Muscle of leg (tissue), 11 donors: ENCODE data around the gene CD200R1L. TPM values are rescaled to one million over a fixed set of nuclear protein-coding genes. Genes with fewer than 3 reads are reported as not detected.

Experiments
- DNase-seq: peaks from one replicate; pipeline ENCODE4 v3.0.0; 2013
- H3K27ac ChIP-seq: one replicate; pipeline ENCODE4 v1.5.1; 2013; ENCODE audit warnings: mild to moderate bottlenecking, low read length, control low read depth
- H3K27me3 ChIP-seq: one replicate; pipeline ENCODE4 v1.6.1; 2013; ENCODE audit warnings: low read length; ENCODE audit not compliant: control insufficient read depth, insufficient read depth
- H3K36me3 ChIP-seq: one replicate; pipeline ENCODE4 v1.6.1; 2013; ENCODE audit warnings: low read length; ENCODE audit not compliant: control insufficient read depth, insufficient read depth
- H3K4me1 ChIP-seq: one replicate; pipeline ENCODE4 v1.6.1; 2013; ENCODE audit warnings: low read length; ENCODE audit not compliant: control insufficient read depth, insufficient read depth
- H3K4me3 ChIP-seq: one replicate; pipeline ENCODE4 v1.5.1; 2013; ENCODE audit warnings: low read length, control low read depth
- H3K9me3 ChIP-seq: replicated peaks from 2 replicates; pipeline ENCODE4 v1.6.1; 2013; ENCODE audit warnings: low read depth, low read length; ENCODE audit not compliant: control insufficient read depth
- WGBS: methylation state at CpG from one replicate; pipeline ENCODE4 v1.1.5; 2013; ENCODE audit warnings: missing lambda C conversion rate; ENCODE audit not compliant: insufficient coverage; 5-methylcytosine and 5-hydroxymethylcytosine counted together
- polyA plus RNA-seq, 8 donors: library from polyadenylated mRNA; unstranded; fragments of 120-200 nt; gene quantifications; one replicate each; pipeline versions ENCODE4 v1.2.1 to v1.2.3, GENCODE V29; 2013; ENCODE audit warnings: inconsistent platforms in 1 of 8, low replicate concordance in 1 of 8; ENCODE audit not compliant: insufficient read length in 8 of 8, insufficient read depth in 1 of 8
- total RNA-seq: library from RNA; stranded (reverse); fragments of 120-200 nt; gene quantifications from one replicate; pipeline ENCODE4 v1.2.4, GENCODE V29; 2013

CD200R1L gene
- total and polyA plus RNA-seq, 9 donors: not detected

DNA sequence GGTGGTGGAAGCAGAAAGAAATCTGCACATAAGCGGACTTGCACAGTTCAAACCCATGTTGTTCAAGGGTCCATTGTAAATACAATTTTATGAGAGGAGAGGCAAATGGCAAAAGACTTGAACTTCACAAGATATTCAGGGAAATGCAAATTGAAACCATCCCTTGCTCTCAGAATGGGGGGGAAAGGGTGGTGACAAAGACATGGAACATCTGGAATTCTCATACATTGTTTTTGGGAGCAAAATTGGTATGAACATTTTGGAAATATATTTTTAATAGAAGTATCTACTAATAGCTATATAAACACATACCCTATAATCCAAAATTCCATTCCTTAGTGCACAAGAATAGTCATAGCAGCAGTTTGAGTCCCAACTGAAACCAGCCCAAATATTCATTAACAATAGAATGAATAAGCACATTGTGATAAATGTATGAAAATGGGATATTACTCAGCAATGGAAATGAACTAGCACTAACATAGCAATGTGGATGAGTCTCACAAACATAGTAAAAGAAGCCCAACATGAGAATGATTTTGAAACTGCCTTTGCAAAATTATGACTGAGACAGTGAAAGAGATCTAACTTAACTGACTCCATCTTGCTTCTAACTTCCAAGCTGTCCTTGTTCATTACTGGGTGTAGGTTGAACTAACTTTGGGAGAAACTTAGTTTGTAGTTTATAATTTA, 77.2 kb downstream of the CD200R1L start:
- Histone ChIP-seq H3K36me3 (no peaks in the 10 kb centered on the region), H3K27me3 (no peaks in the 10 kb centered on the region), H3K27ac (no peak overlapping the region), H3K4me1 (peaks cover 7% of the 10 kb centered on the region), H3K4me3 (no peak overlapping the region), H3K9me3 (no peaks in the 10 kb centered on the region)
- DNase-seq: peak; percentile 45
- 13% methylated on average over 1 of the region's 1 CpG for WGBS

DNA sequence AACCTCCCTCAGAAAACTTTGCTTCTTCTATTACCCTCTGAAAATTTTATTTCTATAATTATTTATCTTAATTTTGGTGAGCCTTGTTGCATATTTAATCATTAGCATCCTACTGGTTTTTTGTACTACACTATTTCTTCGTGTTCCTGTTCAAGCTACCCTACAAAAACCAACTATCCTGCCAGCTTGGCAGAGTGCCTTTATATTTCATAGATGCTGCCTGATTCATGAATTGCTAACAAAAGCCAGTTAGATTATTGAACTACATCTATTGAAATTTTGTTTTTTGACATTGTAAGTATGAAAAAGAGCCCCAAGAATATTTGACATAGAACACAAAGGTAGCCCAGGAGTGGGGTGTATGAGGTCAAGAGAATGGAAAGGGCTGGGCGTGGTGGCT, 78.9 kb downstream of the CD200R1L start:
- Histone ChIP-seq H3K4me1 (peaks cover 7% of the 10 kb centered on the region), H3K4me3 (no peak overlapping the region), H3K27ac (no peak overlapping the region), H3K36me3 (no peaks in the 10 kb centered on the region), H3K9me3 (no peaks in the 10 kb centered on the region), H3K27me3 (no peaks in the 10 kb centered on the region)
- WGBS: 91% methylated on average over 1 of the region's 2 CpGs
- no peak for DNase-seq

DNA sequence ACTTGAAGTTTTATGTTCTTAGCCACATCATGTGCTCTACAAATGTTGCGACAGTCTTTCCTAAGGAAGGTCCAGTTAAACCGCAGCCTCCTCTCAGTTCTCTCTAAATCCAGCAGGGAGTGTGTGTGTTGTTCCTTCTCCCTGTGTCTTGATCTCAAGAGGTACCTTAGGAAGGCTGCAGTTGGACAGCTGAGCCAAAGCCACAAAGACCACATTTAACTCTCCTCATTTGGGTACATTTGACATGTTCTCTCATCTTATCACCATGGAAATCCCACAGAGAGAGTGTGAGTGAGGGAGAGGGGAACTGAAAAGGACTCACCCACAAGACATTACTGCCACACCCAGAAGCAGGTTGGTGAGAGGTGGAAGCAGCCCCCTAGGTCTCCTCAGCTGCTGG, 79.5 kb downstream of the CD200R1L start:
- peaks cover 3% of the 10 kb centered on the region for H3K4me1 ChIP-seq
- no peaks in the 10 kb centered on the region for H3K36me3 ChIP-seq
- no peaks in the 10 kb centered on the region for H3K9me3 ChIP-seq
- no peaks in the 10 kb centered on the region for H3K27me3 ChIP-seq
- no peak overlapping the region for H3K27ac ChIP-seq
- no CpG with 5 or more reads among the region's 2 CpGs for WGBS
- peak; percentile 67 for DNase-seq
- no peak overlapping the region for H3K4me3 ChIP-seq

Other genes with a start within 250 kb of the CD200R1L start
- 71.0 TPM for gene CCDC80, start 205.7 kb downstream of the CD200R1L start, total RNA-seq
- 10 to 100 TPM; 27.9 to 97.3 (median 49.0) TPM for gene CCDC80, start 205.7 kb downstream of the CD200R1L start, polyA plus RNA-seq
- gene CD200R1, start 128.2 kb upstream of the CD200R1L start, total RNA-seq: 2.5 TPM
- 1 to 10 TPM in 7 of 8 donors, under 1 TPM in 1; 0.87 to 2.4 (median 1.7) TPM for gene CD200R1, start 128.2 kb upstream of the CD200R1L start, polyA plus RNA-seq
- gene GTPBP8, start 144.1 kb upstream of the CD200R1L start, total RNA-seq: 19.2 TPM
- 10 to 100 TPM in 7 of 8 donors, 1 to 10 TPM in 1; 9.8 to 19.3 (median 17.0) TPM for gene GTPBP8, start 144.1 kb upstream of the CD200R1L start, polyA plus RNA-seq